Neural cell (in vitro differentiated cells): ENCODE results near the gene AFTPH.

Experiments used
- TAF1 ChIP-seq: IDR thresholded peaks from 2 replicates; pipeline ENCODE4 v1.6.1; 2012; ENCODE audit warnings: low read depth
- TF ChIP-seq, protein P1 (sequence below): fragments of 450-650 bp; IDR thresholded peaks from 2 replicates; pipeline ENCODE4 v1.5.1; 2014; ENCODE audit warnings: antibody characterized with exemption, mild to moderate bottlenecking, moderate library complexity; ENCODE audit not compliant: poor library complexity, severe bottlenecking

DNA sequence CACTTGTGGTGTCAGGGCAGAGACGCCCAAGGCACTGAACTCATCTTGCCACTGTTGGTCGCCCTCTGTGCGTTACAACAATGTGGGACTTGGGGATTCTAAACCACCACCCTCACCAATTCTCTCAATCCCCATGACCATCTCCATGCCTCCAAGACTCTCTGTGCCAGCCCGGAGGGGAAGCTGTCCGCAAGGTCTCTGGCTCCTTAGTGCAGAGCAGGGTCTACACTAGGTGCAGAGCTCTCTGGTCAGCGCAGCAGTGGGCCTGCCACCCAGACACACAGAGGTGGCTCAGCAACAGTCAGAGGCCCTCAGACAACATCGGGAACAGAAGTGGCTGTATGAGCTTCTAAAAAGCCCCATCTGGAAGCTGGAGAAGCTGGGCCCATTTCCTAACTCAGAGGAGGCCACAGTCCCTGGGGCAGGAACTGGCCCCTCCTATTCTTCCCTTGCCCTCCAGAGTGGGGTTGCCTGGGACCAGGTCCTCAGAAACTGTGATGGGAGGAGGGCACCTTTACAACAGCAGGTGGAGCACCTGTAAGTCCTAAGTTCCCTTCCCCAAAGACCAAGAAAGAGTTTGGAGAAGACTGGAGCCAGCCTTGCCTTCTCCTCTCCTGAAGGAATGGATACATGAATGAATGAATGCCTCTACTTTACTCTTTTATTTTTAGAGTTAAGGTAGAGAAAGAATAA is 91.9 kb downstream of the AFTPH start:
- TF ChIP-seq, protein P1, sequence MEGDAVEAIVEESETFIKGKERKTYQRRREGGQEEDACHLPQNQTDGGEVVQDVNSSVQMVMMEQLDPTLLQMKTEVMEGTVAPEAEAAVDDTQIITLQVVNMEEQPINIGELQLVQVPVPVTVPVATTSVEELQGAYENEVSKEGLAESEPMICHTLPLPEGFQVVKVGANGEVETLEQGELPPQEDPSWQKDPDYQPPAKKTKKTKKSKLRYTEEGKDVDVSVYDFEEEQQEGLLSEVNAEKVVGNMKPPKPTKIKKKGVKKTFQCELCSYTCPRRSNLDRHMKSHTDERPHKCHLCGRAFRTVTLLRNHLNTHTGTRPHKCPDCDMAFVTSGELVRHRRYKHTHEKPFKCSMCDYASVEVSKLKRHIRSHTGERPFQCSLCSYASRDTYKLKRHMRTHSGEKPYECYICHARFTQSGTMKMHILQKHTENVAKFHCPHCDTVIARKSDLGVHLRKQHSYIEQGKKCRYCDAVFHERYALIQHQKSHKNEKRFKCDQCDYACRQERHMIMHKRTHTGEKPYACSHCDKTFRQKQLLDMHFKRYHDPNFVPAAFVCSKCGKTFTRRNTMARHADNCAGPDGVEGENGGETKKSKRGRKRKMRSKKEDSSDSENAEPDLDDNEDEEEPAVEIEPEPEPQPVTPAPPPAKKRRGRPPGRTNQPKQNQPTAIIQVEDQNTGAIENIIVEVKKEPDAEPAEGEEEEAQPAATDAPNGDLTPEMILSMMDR = no peak
- no peak for TF ChIP-seq TAF1
